GM12872 (cell line): ENCODE data around the gene PARN.

Experiments
- CTCF ChIP-seq: IDR thresholded peaks from 3 replicates; pipeline ENCODE4 v1.5.1; 2011; ENCODE audit warnings: low read depth, mild to moderate bottlenecking, low read length, moderate library complexity; ENCODE audit not compliant: insufficient read depth

Gene PARN

GRCh38 chr16:14502932-14503741 is 126.9 kb downstream of the PARN start:
- no peak for TF ChIP-seq CTCF

- no peak for TF ChIP-seq CTCF
These were observed 127.7 kb downstream of the PARN start for GRCh38 chr16:14502256-14502875.

GRCh38 chr16:14501331-14502255 is 128.5 kb downstream of the PARN start:
- TF ChIP-seq CTCF, result no peak

- TF ChIP-seq CTCF, result no peak
These were observed 129.3 kb downstream of the PARN start for GRCh38 chr16:14500791-14501190.

DNA sequence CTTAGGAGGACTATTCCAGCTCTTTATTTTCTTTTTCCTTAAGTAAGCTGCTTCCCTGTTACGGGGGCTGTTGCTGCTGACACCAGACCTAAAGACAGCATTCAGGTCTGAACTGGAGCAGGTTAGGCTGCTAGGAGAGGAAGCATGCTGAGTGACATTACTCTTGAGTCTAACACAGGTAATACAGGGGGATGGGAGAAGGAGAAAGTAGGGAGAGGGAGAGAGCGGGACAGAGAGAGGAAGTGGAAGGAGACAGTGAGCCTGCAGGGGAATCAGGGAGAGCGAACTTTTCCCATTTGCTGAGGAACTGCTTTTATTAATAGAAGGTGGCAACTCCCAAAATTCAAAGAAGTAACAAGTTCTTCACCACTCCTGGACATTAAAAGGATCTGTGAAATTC is 130.9 kb downstream of the PARN start:
- no peak for TF ChIP-seq CTCF

GRCh38 chr16:14497245-14498082 is 132.6 kb downstream of the PARN start:
- no peak for TF ChIP-seq CTCF
